ENCODE results near the gene SNX13.

Gene SNX13

DNA sequence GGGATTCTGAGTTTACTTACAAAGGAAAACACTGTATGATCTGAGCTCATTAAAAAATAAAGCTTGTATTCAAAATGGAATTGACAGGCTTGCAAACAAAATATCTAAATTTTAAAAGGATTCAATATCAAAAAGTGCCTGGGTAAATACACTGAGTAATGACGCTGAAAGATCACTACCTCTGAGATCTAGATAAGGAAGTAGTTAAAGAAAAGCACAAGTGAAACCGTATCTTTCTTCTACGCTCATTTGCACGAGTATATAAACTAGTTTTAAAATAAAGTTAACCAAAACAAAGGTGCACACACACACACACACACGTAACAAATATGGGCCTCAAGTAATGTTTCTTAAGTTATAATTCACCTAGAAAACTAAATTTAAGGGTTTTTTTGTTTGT lies 93.4 kb downstream of the SNX13 start:
- no peak overlapping the region for H3K4me2 ChIP-seq
- no peaks in the 10 kb centered on the region for H4K20me1 ChIP-seq (ENCODE audit: insufficient read depth)
- no peak overlapping the region for H3K9ac ChIP-seq
- no peaks in the 10 kb centered on the region for H3K36me3 ChIP-seq (ENCODE audit: insufficient read depth)
- H3K79me2 ChIP-seq (ENCODE audit: insufficient read depth, low read depth) = no peaks in the 10 kb centered on the region
- no peaks in the 10 kb centered on the region for H3K27me3 ChIP-seq (ENCODE audit: insufficient read depth, low read depth)
- TF ChIP-seq, protein P1, sequence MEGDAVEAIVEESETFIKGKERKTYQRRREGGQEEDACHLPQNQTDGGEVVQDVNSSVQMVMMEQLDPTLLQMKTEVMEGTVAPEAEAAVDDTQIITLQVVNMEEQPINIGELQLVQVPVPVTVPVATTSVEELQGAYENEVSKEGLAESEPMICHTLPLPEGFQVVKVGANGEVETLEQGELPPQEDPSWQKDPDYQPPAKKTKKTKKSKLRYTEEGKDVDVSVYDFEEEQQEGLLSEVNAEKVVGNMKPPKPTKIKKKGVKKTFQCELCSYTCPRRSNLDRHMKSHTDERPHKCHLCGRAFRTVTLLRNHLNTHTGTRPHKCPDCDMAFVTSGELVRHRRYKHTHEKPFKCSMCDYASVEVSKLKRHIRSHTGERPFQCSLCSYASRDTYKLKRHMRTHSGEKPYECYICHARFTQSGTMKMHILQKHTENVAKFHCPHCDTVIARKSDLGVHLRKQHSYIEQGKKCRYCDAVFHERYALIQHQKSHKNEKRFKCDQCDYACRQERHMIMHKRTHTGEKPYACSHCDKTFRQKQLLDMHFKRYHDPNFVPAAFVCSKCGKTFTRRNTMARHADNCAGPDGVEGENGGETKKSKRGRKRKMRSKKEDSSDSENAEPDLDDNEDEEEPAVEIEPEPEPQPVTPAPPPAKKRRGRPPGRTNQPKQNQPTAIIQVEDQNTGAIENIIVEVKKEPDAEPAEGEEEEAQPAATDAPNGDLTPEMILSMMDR (conservative IDR thresholded peaks at IDR 0.05; ENCODE audit: low read depth, low read length) = no peak
- H3K4me3 ChIP-seq (IDR thresholded peaks at IDR 0.05; ENCODE audit: insufficient read depth, low read depth, low read length) = no peak overlapping the region
- no peak overlapping the region for H3K27ac ChIP-seq
- H3K4me1 ChIP-seq (ENCODE audit: low read depth, poor library complexity, severe bottlenecking) = peaks cover 15% of the 10 kb centered on the region
- no peak overlapping the region for H2AFZ ChIP-seq (ENCODE audit: low read depth)

DNA sequence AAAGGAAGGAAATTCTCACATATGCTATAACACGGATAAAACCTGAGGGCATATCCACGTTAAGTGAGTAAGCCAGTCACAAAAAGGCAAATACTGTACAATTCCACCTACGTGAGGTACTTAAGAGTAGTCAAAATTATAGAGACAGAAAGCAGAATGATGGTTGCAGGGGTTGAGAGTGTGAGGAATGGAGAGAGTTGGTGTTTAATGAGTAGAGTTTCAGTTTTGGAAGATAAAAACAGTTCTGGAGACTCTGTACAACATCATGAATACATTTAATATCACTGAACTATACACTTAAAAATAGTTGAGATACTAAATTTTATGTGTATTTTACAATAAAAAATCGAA lies 95.1 kb downstream of the SNX13 start:
- no peak overlapping the region for H3K9ac ChIP-seq
- H3K27ac ChIP-seq = no peak overlapping the region
- H3K4me2 ChIP-seq = no peak overlapping the region
- H3K4me1 ChIP-seq (ENCODE audit: low read depth, poor library complexity, severe bottlenecking) = peaks cover 15% of the 10 kb centered on the region
- H3K27me3 ChIP-seq (ENCODE audit: insufficient read depth, low read depth) = no peaks in the 10 kb centered on the region
- TF ChIP-seq, protein P1 (conservative IDR thresholded peaks at IDR 0.05; ENCODE audit: low read depth, low read length) = no peak
- no peaks in the 10 kb centered on the region for H4K20me1 ChIP-seq (ENCODE audit: insufficient read depth)
- no peak overlapping the region for H2AFZ ChIP-seq (ENCODE audit: low read depth)
- no peaks in the 10 kb centered on the region for H3K79me2 ChIP-seq (ENCODE audit: insufficient read depth, low read depth)
- no peak overlapping the region for H3K4me3 ChIP-seq (IDR thresholded peaks at IDR 0.05; ENCODE audit: insufficient read depth, low read depth, low read length)
- no peaks in the 10 kb centered on the region for H3K36me3 ChIP-seq (ENCODE audit: insufficient read depth)

DNA sequence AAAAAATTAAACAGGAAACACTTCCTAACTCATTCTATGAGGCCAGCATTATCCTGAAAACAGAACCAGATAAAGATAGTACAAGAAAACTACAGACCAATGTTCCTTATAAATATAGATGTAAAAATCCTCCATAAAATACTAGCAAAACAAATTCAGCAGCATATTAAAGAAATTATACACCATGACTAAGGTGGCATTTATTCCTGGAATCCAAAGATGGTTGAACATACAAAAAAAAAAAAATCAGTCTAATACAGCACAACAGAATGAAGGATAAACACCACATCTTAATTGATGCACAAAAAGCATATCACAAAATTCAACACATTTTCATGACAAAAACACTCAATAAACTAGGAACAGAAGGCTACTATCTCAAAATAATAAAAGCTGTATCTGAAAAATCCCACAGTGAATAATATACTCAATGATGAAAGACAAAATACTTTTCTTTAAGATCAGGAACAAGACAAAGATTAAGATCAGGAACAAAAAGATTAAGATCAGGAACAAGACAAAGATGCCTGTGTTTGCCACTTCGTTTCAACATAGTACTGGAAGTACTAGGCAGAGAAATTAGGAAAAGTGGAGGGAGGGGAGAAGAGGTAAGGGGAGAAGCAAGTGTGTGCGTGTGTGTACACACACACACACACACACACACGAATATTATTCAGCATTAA lies 95.6 kb downstream of the SNX13 start:
- no peaks in the 10 kb centered on the region for H3K27me3 ChIP-seq (ENCODE audit: insufficient read depth, low read depth)
- no peaks in the 10 kb centered on the region for H4K20me1 ChIP-seq (ENCODE audit: insufficient read depth)
- no peak overlapping the region for H3K4me2 ChIP-seq
- no peak overlapping the region for H3K27ac ChIP-seq
- no peaks in the 10 kb centered on the region for H3K79me2 ChIP-seq (ENCODE audit: insufficient read depth, low read depth)
- H3K4me3 ChIP-seq (IDR thresholded peaks at IDR 0.05; ENCODE audit: insufficient read depth, low read depth, low read length) = no peak overlapping the region
- no peak overlapping the region for H2AFZ ChIP-seq (ENCODE audit: low read depth)
- no peaks in the 10 kb centered on the region for H3K36me3 ChIP-seq (ENCODE audit: insufficient read depth)
- H3K4me1 ChIP-seq (ENCODE audit: low read depth, poor library complexity, severe bottlenecking) = peaks cover 15% of the 10 kb centered on the region
- TF ChIP-seq, protein P1 (conservative IDR thresholded peaks at IDR 0.05; ENCODE audit: low read depth, low read length) = no peak
- H3K9ac ChIP-seq = no peak overlapping the region

DNA sequence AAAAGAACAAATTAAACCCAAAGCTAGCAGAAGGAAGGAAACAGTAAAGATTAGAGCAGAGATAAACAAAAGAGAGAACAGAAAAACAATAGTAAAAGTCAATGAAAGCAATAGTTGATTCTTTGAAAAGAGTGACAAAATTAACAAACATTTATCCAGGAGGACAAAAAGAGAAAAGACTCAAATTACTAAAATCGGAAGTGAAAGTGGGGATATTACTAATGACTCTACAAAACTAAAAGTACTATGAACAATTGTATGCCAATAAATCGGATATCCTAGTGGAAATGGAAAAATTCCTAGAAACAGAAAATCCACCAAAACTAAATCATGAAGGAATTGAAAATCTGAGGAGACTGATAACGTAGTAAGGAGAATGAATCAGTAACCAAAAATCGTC lies 96.3 kb downstream of the SNX13 start:
- Histone ChIP-seq H3K4me3 (IDR thresholded peaks at IDR 0.05; ENCODE audit: insufficient read depth, low read depth, low read length) (no peak overlapping the region), H4K20me1 (ENCODE audit: insufficient read depth) (no peaks in the 10 kb centered on the region), H3K4me2 (no peak overlapping the region), H2AFZ (ENCODE audit: low read depth) (no peak overlapping the region), H3K4me1 (ENCODE audit: low read depth, poor library complexity, severe bottlenecking) (peaks cover 15% of the 10 kb centered on the region), H3K27ac (no peak overlapping the region), H3K27me3 (ENCODE audit: insufficient read depth, low read depth) (no peaks in the 10 kb centered on the region), H3K9ac (no peak overlapping the region), H3K79me2 (ENCODE audit: insufficient read depth, low read depth) (no peaks in the 10 kb centered on the region), H3K36me3 (ENCODE audit: insufficient read depth) (no peaks in the 10 kb centered on the region)
- TF ChIP-seq, protein P1 (conservative IDR thresholded peaks at IDR 0.05; ENCODE audit: low read depth, low read length) = no peak

Data from KMS-11 (cell line).